GM19463 (cell line): ENCODE measurements around the gene TPRG1L.
A peak's percentile ranks its signal among the peaks of the same experiment; 100 is the strongest.

ENCODE experiments used
- ATAC-seq: cut with Tn5 transposase; IDR thresholded peaks from one replicate; pipeline ENCODE4 v1.9.1; 2021; ENCODE audit warnings: mild to moderate bottlenecking, moderate library complexity; ENCODE audit not compliant: unreplicated experiment

The TPRG1L gene

GRCh38 chr1:3641816-3642215 lies 17.0 kb downstream of the TPRG1L start:
- ATAC-seq: no peak

GRCh38 chr1:3642919-3643675 lies 18.3 kb downstream of the TPRG1L start:
- no peak for ATAC-seq

- ATAC-seq: no peak
These were observed 19.5 kb downstream of the TPRG1L start for GRCh38 chr1:3644273-3644672.

GRCh38 chr1:3645247-3645646 lies 20.4 kb downstream of the TPRG1L start:
- ATAC-seq: no peak

- no peak for ATAC-seq
These were observed 21.0 kb downstream of the TPRG1L start for GRCh38 chr1:3645666-3646355.

GRCh38 chr1:3646596-3646995 lies 21.8 kb downstream of the TPRG1L start:
- ATAC-seq: no peak

- ATAC-seq: peak; percentile 77
These were observed 24.8 kb downstream of the TPRG1L start, which contains the start of gene WRAP73 for GRCh38 chr1:3649342-3650247. WRAP73 (minus strand) TSS chr1:3650103; CDS start chr1:3649999, 104 bp downstream.

- ATAC-seq: no peak
These were observed 25.6 kb downstream of the TPRG1L start for GRCh38 chr1:3650248-3651025.

GRCh38 chr1:3651026-3651929 lies 26.5 kb downstream of the TPRG1L start:
- ATAC-seq: no peak

GRCh38 chr1:3651930-3652547 lies 27.2 kb downstream of the TPRG1L start, which contains the start of gene TP73:
TP73 (plus strand) TSS chr1:3652516; CDS start chr1:3682366, 29,850 bp downstream.
- ATAC-seq: no peak

GRCh38 chr1:3652548-3653285 lies 27.9 kb downstream of the TPRG1L start:
- no peak for ATAC-seq

- ATAC-seq: no peak
These were observed 28.4 kb downstream of the TPRG1L start for GRCh38 chr1:3653286-3653618.

GRCh38 chr1:3654549-3655281 lies 29.9 kb downstream of the TPRG1L start:
- ATAC-seq: no peak

GRCh38 chr1:3656450-3657095 lies 31.8 kb downstream of the TPRG1L start:
- peak; percentile 60 for ATAC-seq

GRCh38 chr1:3657096-3657475 lies 32.3 kb downstream of the TPRG1L start:
- no peak for ATAC-seq

- ATAC-seq: no peak
These were observed 32.9 kb downstream of the TPRG1L start for GRCh38 chr1:3657578-3658230.

GRCh38 chr1:3658231-3658615 lies 33.4 kb downstream of the TPRG1L start:
- ATAC-seq: no peak
